ENCODE results near the gene EIF3K.

DNA sequence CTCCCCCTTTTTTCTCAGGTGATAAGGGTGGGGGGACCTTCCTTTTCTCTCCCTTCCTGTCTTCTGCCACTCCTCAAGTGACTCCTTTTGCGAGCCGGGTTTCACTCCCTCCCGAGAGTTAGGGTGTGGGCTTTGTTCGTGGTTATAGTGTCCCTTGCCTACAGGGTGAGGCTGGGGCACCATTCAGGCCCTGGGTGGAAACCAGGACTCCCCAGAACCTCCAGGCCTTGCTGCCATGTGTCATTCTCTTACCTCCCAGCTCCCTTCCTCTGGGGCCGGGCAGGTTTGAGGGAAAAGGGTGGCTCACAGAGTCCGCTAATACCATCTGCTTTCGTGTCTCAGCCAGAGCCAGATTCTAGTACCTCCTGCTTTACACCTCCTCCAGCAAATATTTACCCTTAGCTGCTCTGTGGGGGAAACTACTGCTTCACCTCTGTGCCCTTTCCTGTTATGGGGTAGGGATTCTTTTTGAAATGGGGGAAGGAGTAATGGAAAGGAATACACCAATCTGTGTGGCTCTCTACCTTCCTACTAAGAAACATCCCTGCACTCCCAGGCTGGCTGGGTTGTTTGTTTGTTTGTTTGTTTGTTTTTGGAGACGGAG lies 31.3 kb downstream of the EIF3K start:
- TF ChIP-seq ZFP3 (CRISPR knock-in tag; IDR thresholded peaks at IDR 0.05) (no peak), RARB (CRISPR knock-in tag; IDR thresholded peaks at IDR 0.05) (no peak), BACH2 (CRISPR knock-in tag; IDR thresholded peaks at IDR 0.05; ENCODE audit: borderline replicate concordance) (no peak), PPARA (CRISPR knock-in tag; IDR thresholded peaks at IDR 0.05; ENCODE audit: borderline replicate concordance) (no peak), ZFP30 (CRISPR knock-in tag; IDR thresholded peaks at IDR 0.05) (no peak), ZNF8 (CRISPR knock-in tag; IDR thresholded peaks at IDR 0.05) (no peak), ZNF70 (CRISPR knock-in tag; IDR thresholded peaks at IDR 0.05) (no peak), TCF4 (CRISPR knock-in tag; IDR thresholded peaks at IDR 0.05; ENCODE audit: borderline replicate concordance) (no peak), ESRRG (CRISPR knock-in tag; IDR thresholded peaks at IDR 0.05) (no peak), TOX (CRISPR knock-in tag; IDR thresholded peaks at IDR 0.05; ENCODE audit: borderline replicate concordance) (no peak)
- TF ChIP-seq, protein P1, sequence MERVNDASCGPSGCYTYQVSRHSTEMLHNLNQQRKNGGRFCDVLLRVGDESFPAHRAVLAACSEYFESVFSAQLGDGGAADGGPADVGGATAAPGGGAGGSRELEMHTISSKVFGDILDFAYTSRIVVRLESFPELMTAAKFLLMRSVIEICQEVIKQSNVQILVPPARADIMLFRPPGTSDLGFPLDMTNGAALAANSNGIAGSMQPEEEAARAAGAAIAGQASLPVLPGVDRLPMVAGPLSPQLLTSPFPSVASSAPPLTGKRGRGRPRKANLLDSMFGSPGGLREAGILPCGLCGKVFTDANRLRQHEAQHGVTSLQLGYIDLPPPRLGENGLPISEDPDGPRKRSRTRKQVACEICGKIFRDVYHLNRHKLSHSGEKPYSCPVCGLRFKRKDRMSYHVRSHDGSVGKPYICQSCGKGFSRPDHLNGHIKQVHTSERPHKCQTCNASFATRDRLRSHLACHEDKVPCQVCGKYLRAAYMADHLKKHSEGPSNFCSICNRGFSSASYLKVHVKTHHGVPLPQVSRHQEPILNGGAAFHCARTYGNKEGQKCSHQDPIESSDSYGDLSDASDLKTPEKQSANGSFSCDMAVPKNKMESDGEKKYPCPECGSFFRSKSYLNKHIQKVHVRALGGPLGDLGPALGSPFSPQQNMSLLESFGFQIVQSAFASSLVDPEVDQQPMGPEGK (CRISPR knock-in tag; IDR thresholded peaks at IDR 0.05; ENCODE audit: borderline replicate concordance) = no peak
- TF ChIP-seq, protein P2, sequence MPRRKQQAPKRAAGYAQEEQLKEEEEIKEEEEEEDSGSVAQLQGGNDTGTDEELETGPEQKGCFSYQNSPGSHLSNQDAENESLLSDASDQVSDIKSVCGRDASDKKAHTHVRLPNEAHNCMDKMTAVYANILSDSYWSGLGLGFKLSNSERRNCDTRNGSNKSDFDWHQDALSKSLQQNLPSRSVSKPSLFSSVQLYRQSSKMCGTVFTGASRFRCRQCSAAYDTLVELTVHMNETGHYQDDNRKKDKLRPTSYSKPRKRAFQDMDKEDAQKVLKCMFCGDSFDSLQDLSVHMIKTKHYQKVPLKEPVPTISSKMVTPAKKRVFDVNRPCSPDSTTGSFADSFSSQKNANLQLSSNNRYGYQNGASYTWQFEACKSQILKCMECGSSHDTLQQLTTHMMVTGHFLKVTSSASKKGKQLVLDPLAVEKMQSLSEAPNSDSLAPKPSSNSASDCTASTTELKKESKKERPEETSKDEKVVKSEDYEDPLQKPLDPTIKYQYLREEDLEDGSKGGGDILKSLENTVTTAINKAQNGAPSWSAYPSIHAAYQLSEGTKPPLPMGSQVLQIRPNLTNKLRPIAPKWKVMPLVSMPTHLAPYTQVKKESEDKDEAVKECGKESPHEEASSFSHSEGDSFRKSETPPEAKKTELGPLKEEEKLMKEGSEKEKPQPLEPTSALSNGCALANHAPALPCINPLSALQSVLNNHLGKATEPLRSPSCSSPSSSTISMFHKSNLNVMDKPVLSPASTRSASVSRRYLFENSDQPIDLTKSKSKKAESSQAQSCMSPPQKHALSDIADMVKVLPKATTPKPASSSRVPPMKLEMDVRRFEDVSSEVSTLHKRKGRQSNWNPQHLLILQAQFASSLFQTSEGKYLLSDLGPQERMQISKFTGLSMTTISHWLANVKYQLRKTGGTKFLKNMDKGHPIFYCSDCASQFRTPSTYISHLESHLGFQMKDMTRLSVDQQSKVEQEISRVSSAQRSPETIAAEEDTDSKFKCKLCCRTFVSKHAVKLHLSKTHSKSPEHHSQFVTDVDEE (CRISPR knock-in tag; IDR thresholded peaks at IDR 0.05) = no peak
- TF ChIP-seq, protein P3, sequence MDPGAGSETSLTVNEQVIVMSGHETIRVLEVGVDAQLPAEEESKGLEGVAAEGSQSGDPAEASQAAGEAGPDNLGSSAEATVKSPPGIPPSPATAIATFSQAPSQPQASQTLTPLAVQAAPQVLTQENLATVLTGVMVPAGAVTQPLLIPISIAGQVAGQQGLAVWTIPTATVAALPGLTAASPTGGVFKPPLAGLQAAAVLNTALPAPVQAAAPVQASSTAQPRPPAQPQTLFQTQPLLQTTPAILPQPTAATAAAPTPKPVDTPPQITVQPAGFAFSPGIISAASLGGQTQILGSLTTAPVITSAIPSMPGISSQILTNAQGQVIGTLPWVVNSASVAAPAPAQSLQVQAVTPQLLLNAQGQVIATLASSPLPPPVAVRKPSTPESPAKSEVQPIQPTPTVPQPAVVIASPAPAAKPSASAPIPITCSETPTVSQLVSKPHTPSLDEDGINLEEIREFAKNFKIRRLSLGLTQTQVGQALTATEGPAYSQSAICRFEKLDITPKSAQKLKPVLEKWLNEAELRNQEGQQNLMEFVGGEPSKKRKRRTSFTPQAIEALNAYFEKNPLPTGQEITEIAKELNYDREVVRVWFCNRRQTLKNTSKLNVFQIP (CRISPR knock-in tag; IDR thresholded peaks at IDR 0.05; ENCODE audit: borderline replicate concordance, low read depth) = no peak
- TF ChIP-seq, protein P4, sequence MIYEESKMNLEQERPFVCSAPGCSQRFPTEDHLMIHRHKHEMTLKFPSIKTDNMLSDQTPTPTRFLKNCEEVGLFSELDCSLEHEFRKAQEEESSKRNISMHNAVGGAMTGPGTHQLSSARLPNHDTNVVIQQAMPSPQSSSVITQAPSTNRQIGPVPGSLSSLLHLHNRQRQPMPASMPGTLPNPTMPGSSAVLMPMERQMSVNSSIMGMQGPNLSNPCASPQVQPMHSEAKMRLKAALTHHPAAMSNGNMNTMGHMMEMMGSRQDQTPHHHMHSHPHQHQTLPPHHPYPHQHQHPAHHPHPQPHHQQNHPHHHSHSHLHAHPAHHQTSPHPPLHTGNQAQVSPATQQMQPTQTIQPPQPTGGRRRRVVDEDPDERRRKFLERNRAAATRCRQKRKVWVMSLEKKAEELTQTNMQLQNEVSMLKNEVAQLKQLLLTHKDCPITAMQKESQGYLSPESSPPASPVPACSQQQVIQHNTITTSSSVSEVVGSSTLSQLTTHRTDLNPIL (CRISPR knock-in tag; IDR thresholded peaks at IDR 0.05; ENCODE audit: low read depth) = no peak

Data from SK-N-SH treated with all-trans-retinoic acid at 6 μM for 48 hours (cell line).